K562 (cell line): ENCODE measurements around the gene CCNQ. TPM values are rescaled to one million over a fixed set of nuclear protein-coding genes. Genes with fewer than 3 reads are reported as not detected.
A peak's percentile ranks its signal among the peaks of the same experiment; 100 is the strongest.

Experiments
- KDM2B ChIP-seq: fragments of 250-450 bp; sonication (Bioruptor Pico); IDR thresholded peaks from 2 replicates; pipeline ENCODE4 v1.8.0; 2021; ENCODE audit warnings: mild to moderate bottlenecking, moderate library complexity
- NR3C1 ChIP-seq: sonication (generic); formaldehyde crosslinking; IDR thresholded peaks from 2 replicates; pipeline ENCODE4 v1.8.1; 2022; ENCODE audit warnings: missing genetic modification reagents
- NRF1 ChIP-seq, 2 experiments: fragments of 450-650 bp; IDR thresholded peaks in 1 of 2; conservative IDR thresholded peaks in 1 of 2; 2 replicates each; pipeline ENCODE4 v1.6.1; 2014; ENCODE audit warnings: mild to moderate bottlenecking in 2 of 2
- RUNX1 ChIP-seq: sonication (generic); IDR thresholded peaks from 2 replicates; pipeline ENCODE4 v1.6.1; 2016; ENCODE audit warnings: antibody characterized with exemption, low read depth
- SMAD1 ChIP-seq: fragments of 150-350 bp; IDR thresholded peaks from 2 replicates; pipeline ENCODE4 v1.6.1; 2014; ENCODE audit warnings: low read length, low read depth; ENCODE audit not compliant: partially characterized antibody
- TEAD1 ChIP-seq, 2 experiments: fragments of 450-650 bp in 1 of 2; sonication (generic) in 1 of 2; formaldehyde crosslinking; IDR thresholded peaks; 2 replicates each; pipeline versions ENCODE4 v1.4.0 to v1.8.0; 2020 to 2022; ENCODE audit warnings: mild to moderate bottlenecking in 2 of 2, missing genetic modification reagents in 1 of 2
- TEAD4 ChIP-seq, 2 experiments: sonication (generic) in 1 of 2; formaldehyde crosslinking in 1 of 2; IDR thresholded peaks; 2 replicates each; pipeline versions ENCODE4 v1.6.1 to v1.8.0; 2012 to 2022; ENCODE audit warnings: borderline replicate concordance in 1 of 2, inconsistent platforms in 1 of 2, low read length in 1 of 2, mild to moderate bottlenecking in 1 of 2, missing genetic modification reagents in 1 of 2
- ZFPM2 ChIP-seq: fragments of 250-450 bp; sonication (Bioruptor Pico); IDR thresholded peaks from 2 replicates; pipeline ENCODE4 v1.5.1; 2022; ENCODE audit warnings: mild to moderate bottlenecking
- ZNF134 ChIP-seq: fragments of 250-450 bp; sonication (Bioruptor Pico); conservative IDR thresholded peaks from 2 replicates; pipeline ENCODE4 v1.4.0; 2020
- ZNF431 ChIP-seq: sonication (generic); formaldehyde crosslinking; IDR thresholded peaks from 2 replicates; pipeline ENCODE4 v1.8.0; 2022; ENCODE audit warnings: mild to moderate bottlenecking, missing genetic modification reagents
- ZNF778 ChIP-seq: fragments of 450-650 bp; formaldehyde crosslinking; IDR thresholded peaks from 2 replicates; pipeline ENCODE4 v1.4.0; 2020; ENCODE audit warnings: mild to moderate bottlenecking, moderate library complexity
- polyA plus RNA-seq, 8 experiments: library from polyadenylated mRNA; depleted of rRNA in 4 of 8; stranded (reverse) in 5 of 8; unstranded in 3 of 8; fragments of >200 nt; fragmentation: Nextera tagmentation in 2 of 8; fragmentation: Illumina TruSeq in 1 of 8; extraction: Ambion mirVana in 2 of 8; extraction: Trizol in 1 of 8; gene quantifications; 2 replicates each; pipeline versions ENCODE4 v1.2.1 to v1.2.3, GENCODE V29; 2011 to 2014; ENCODE audit warnings: inconsistent platforms in 1 of 8, missing spikeins in 1 of 8
- total RNA-seq, 7 experiments: library from RNA; depleted of rRNA in 6 of 7; stranded (reverse); fragments of >200 nt in 6 of 7; fragmentation: Illumina TruSeq in 2 of 7; extraction: Trizol in 2 of 7; gene quantifications; 2 replicates each; pipeline versions ENCODE4 v1.2.1 to v1.2.3, GENCODE V29; 2011 to 2021; ENCODE audit warnings: low replicate concordance in 1 of 7
- TF ChIP-seq, protein P1 (sequence below): fragments of 250-450 bp; sonication (Bioruptor Pico); IDR thresholded peaks from 2 replicates; pipeline ENCODE4 v1.4.0; 2020
- TF ChIP-seq, protein P2 (sequence below): sonication (generic); formaldehyde crosslinking; IDR thresholded peaks from 2 replicates; pipeline ENCODE4 v1.8.1; 2023; ENCODE audit warnings: mild to moderate bottlenecking, missing genetic modification reagents
- TF ChIP-seq, protein P3 (sequence below), 2 experiments: fragments of 450-650 bp; formaldehyde crosslinking in 1 of 2; IDR thresholded peaks; 2 replicates each; pipeline versions ENCODE4 v1.4.0 to v1.6.1; 2014 to 2020; ENCODE audit warnings: mild to moderate bottlenecking in 2 of 2, borderline replicate concordance in 1 of 2, low read depth in 1 of 2
- TF ChIP-seq, protein P4 (sequence below): sonication (generic); formaldehyde crosslinking; IDR thresholded peaks from 2 replicates; pipeline ENCODE4 v1.9.0; 2022; ENCODE audit warnings: mild to moderate bottlenecking, missing genetic modification reagents

The CCNQ gene
- total and polyA plus RNA-seq, 9 of the 15 experiments (the other 6 are each of a cell fraction or from before 2014, with no cell fraction given), result 0.92 to 53.8 (median 25.3) TPM

DNA sequence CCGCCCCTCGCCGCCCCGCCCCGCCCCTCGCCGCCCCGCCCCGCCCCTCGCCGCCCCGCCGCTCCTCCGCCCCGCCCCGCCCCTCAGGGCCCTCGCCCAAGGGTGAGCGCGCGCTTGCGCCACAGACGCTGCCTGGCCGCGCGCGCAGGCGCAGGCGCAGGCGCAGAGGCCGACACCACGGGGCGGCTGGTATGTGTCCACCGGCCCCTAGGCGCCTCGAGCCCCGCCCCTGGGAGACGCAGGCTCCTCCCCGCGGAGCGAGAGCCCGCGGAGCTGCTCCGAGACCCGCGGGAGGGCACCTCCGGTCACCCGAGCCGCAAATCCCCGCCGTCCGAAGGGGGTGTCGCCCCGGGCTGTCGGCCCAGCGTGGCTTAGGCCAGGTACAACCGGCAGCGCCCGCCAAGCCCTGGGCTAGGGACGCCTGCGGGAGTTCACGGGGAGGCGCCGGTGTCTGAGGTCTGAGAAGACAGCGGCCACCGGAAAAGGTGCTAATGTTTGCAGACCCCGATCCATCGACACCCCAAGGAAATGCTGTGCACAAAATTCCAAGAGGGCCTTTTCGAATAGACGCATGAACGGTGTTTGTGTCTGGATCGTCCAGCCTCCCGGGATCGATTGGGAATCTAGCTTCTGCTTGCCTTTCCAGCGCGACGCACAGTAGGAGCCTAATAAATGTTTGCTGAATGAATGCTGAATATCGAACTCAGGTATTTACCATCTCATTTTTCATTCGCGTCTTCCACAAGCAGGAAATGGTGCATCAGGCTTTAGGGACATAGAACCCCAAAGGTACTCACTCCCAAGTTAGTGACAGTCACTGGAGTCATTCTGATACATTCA is 473 bp upstream of the CCNQ start (continued):
- TF ChIP-seq, protein P1, sequence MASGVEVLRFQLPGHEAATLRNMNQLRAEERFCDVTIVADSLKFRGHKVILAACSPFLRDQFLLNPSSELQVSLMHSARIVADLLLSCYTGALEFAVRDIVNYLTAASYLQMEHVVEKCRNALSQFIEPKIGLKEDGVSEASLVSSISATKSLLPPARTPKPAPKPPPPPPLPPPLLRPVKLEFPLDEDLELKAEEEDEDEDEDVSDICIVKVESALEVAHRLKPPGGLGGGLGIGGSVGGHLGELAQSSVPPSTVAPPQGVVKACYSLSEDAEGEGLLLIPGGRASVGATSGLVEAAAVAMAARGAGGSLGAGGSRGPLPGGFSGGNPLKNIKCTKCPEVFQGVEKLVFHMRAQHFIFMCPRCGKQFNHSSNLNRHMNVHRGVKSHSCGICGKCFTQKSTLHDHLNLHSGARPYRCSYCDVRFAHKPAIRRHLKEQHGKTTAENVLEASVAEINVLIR (CRISPR knock-in tag), result no peak
- TF ChIP-seq, protein P2, sequence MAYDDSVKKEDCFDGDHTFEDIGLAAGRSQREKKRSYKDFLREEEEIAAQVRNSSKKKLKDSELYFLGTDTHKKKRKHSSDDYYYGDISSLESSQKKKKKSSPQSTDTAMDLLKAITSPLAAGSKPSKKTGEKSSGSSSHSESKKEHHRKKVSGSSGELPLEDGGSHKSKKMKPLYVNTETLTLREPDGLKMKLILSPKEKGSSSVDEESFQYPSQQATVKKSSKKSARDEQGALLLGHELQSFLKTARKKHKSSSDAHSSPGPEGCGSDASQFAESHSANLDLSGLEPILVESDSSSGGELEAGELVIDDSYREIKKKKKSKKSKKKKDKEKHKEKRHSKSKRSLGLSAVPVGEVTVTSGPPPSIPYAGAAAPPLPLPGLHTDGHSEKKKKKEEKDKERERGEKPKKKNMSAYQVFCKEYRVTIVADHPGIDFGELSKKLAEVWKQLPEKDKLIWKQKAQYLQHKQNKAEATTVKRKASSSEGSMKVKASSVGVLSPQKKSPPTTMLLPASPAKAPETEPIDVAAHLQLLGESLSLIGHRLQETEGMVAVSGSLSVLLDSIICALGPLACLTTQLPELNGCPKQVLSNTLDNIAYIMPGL (CRISPR knock-in tag), result no peak
- TF ChIP-seq NRF1 (conservative IDR thresholded peaks at IDR 0.05 in 1 of 2, IDR thresholded peaks at IDR 0.05 in 1 of 2) (peak; percentile 95 to 96), TEAD4 (IDR thresholded peaks at IDR 0.05; ENCODE audit: low read length) (0 out of 2 replicates have a peak, but pooled peaks have one; percentile 21), TEAD4 (CRISPR knock-in tag; IDR thresholded peaks at IDR 0.05; ENCODE audit: borderline replicate concordance) (no peak), TEAD1 (CRISPR knock-in tag; IDR thresholded peaks at IDR 0.05) (peak in 1 of 2 experiments; percentile 94; a peak in 2 of 4 replicates), NR3C1 (CRISPR knock-in tag) (no peak), ZFPM2 (CRISPR knock-in tag) (no peak), SMAD1 (no peak), KDM2B (no peak), ZNF778 (CRISPR knock-in tag) (no peak), ZNF431 (CRISPR knock-in tag) (no peak), ZNF134 (no peak), RUNX1 (no peak)
- TF ChIP-seq, protein P3, sequence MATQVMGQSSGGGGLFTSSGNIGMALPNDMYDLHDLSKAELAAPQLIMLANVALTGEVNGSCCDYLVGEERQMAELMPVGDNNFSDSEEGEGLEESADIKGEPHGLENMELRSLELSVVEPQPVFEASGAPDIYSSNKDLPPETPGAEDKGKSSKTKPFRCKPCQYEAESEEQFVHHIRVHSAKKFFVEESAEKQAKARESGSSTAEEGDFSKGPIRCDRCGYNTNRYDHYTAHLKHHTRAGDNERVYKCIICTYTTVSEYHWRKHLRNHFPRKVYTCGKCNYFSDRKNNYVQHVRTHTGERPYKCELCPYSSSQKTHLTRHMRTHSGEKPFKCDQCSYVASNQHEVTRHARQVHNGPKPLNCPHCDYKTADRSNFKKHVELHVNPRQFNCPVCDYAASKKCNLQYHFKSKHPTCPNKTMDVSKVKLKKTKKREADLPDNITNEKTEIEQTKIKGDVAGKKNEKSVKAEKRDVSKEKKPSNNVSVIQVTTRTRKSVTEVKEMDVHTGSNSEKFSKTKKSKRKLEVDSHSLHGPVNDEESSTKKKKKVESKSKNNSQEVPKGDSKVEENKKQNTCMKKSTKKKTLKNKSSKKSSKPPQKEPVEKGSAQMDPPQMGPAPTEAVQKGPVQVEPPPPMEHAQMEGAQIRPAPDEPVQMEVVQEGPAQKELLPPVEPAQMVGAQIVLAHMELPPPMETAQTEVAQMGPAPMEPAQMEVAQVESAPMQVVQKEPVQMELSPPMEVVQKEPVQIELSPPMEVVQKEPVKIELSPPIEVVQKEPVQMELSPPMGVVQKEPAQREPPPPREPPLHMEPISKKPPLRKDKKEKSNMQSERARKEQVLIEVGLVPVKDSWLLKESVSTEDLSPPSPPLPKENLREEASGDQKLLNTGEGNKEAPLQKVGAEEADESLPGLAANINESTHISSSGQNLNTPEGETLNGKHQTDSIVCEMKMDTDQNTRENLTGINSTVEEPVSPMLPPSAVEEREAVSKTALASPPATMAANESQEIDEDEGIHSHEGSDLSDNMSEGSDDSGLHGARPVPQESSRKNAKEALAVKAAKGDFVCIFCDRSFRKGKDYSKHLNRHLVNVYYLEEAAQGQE (IDR thresholded peaks at IDR 0.05; ENCODE audit: borderline replicate concordance), result no peak
- TF ChIP-seq, protein P3 (CRISPR knock-in tag; IDR thresholded peaks at IDR 0.05; ENCODE audit: low read depth), result no peak
- TF ChIP-seq, protein P4, sequence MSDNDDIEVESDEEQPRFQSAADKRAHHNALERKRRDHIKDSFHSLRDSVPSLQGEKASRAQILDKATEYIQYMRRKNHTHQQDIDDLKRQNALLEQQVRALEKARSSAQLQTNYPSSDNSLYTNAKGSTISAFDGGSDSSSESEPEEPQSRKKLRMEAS (CRISPR knock-in tag), result no peak
